SU-DHL-6 (cell line): ENCODE results near the gene ARFGEF3.

Experiments used
- H2AFZ ChIP-seq: fragments of 200-600 bp; sonication (generic); 2 replicates; pipeline ENCODE4 v1.6.1; 2014; ENCODE audit warnings: low read depth, mild to moderate bottlenecking, moderate library complexity, mixed read lengths, antibody characterized with exemption, low read length; ENCODE audit not compliant: severe bottlenecking
- H3F3A ChIP-seq: fragments of 200-600 bp; shearing (Covaris generic); 2 replicates; pipeline ENCODE4 v1.6.0; 2016; ENCODE audit warnings: antibody characterized with exemption, mild to moderate bottlenecking; ENCODE audit not compliant: insufficient read depth
- H3K27ac ChIP-seq: fragments of 200-600 bp; sonication (generic); 2 replicates; pipeline ENCODE4 v1.5.1; 2016; ENCODE audit warnings: low read depth, mild to moderate bottlenecking, low read length, moderate library complexity, mixed read lengths
- H3K27me3 ChIP-seq: fragments of 200-600 bp; sonication (generic), shearing (Covaris generic); 2 replicates; pipeline ENCODE4 v1.6.0; 2014; ENCODE audit warnings: mild to moderate bottlenecking, low read length
- H3K36me3 ChIP-seq: fragments of 200-600 bp; sonication (generic); 2 replicates; pipeline ENCODE4 v1.6.1; 2014; ENCODE audit warnings: mild to moderate bottlenecking, low read length, mixed read lengths
- H3K4me2 ChIP-seq: fragments of 300-600, 200-600 bp; shearing (Covaris generic), sonication (generic); 2 replicates; pipeline ENCODE4 v1.6.0; 2014; ENCODE audit warnings: low read length, low read depth, mild to moderate bottlenecking; ENCODE audit not compliant: poor library complexity, severe bottlenecking
- H3K4me3 ChIP-seq: fragments of 200-600 bp; sonication (generic); 2 replicates; pipeline ENCODE4 v1.5.1; 2014; ENCODE audit warnings: antibody characterized with exemption, low read length, mild to moderate bottlenecking, mixed read lengths; ENCODE audit not compliant: insufficient read depth, poor library complexity, severe bottlenecking
- H3K79me2 ChIP-seq: fragments of 200-600 bp; sonication (generic); 2 replicates; pipeline ENCODE4 v1.6.1; 2014; ENCODE audit warnings: mild to moderate bottlenecking, low read length, moderate library complexity; ENCODE audit not compliant: insufficient read depth
- H3K9ac ChIP-seq: fragments of 200-600 bp; sonication (generic); 2 replicates; pipeline ENCODE4 v1.7.0; 2014; ENCODE audit warnings: mild to moderate bottlenecking, low read length
- H3K9me2 ChIP-seq: fragments of 200-600 bp; sonication (generic); replicated peaks from 2 replicates; pipeline ENCODE4 v1.6.1; 2014; ENCODE audit warnings: low read length; ENCODE audit not compliant: insufficient read depth
- H3K9me3 ChIP-seq: fragments of 200-600 bp; sonication (generic); 2 replicates; pipeline ENCODE4 v1.6.1; 2014; ENCODE audit warnings: low read length, mixed read lengths; ENCODE audit not compliant: insufficient read depth
- H4K20me1 ChIP-seq: fragments of 200-600 bp; sonication (generic); 2 replicates; pipeline ENCODE4 v1.6.1; 2014; ENCODE audit warnings: low read depth, mild to moderate bottlenecking, antibody characterized with exemption, low read length, moderate library complexity, mixed read lengths
- EZH2phosphoT487 ChIP-seq: fragments of 200-600 bp; sonication (generic), shearing (Covaris generic); conservative IDR thresholded peaks from 2 replicates; pipeline ENCODE4 v1.6.1; 2018; ENCODE audit warnings: mild to moderate bottlenecking, antibody characterized with exemption, low read length, moderate library complexity, mixed read lengths
- TF ChIP-seq, protein P1 (sequence below): fragments of 200-600 bp; sonication (generic); IDR thresholded peaks from one replicate; pipeline ENCODE4 v1.5.1; 2017; ENCODE audit warnings: antibody characterized with exemption, mild to moderate bottlenecking, low read length, moderate library complexity; ENCODE audit not compliant: insufficient read depth, poor library complexity, severe bottlenecking

ARFGEF3 gene

DNA sequence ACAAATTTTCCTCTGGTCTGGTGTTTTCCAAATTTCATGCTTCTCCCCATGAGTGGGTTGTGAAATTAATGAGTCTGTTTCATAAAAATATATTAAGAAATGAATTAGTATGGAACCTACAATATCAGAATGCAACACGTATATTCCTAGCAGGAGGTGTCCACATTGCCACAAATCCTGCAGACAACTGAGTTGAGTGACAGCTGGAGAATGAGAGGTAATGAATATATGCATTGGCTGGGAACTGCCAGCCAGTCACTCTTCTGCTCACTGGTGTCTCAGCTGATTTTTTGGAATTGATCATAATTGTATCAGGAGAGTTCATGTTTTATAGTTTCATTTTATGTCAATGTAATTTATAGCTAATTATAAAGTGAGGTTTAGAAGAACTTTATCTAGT, 6.3 kb upstream of the ARFGEF3 start:
- no peaks in the 10 kb centered on the region for H3K79me2 ChIP-seq
- TF ChIP-seq, protein P1, sequence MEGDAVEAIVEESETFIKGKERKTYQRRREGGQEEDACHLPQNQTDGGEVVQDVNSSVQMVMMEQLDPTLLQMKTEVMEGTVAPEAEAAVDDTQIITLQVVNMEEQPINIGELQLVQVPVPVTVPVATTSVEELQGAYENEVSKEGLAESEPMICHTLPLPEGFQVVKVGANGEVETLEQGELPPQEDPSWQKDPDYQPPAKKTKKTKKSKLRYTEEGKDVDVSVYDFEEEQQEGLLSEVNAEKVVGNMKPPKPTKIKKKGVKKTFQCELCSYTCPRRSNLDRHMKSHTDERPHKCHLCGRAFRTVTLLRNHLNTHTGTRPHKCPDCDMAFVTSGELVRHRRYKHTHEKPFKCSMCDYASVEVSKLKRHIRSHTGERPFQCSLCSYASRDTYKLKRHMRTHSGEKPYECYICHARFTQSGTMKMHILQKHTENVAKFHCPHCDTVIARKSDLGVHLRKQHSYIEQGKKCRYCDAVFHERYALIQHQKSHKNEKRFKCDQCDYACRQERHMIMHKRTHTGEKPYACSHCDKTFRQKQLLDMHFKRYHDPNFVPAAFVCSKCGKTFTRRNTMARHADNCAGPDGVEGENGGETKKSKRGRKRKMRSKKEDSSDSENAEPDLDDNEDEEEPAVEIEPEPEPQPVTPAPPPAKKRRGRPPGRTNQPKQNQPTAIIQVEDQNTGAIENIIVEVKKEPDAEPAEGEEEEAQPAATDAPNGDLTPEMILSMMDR = no peak
- TF ChIP-seq EZH2phosphoT487 = no peak
- H3K4me2 ChIP-seq = no peak overlapping the region
- no peak overlapping the region for H2AFZ ChIP-seq
- H3K9me3 ChIP-seq = no peaks in the 10 kb centered on the region
- no peaks in the 10 kb centered on the region for H3F3A ChIP-seq
- H3K9ac ChIP-seq = no peak overlapping the region
- H3K9me2 ChIP-seq = no peaks in the 10 kb centered on the region
- H3K36me3 ChIP-seq = no peaks in the 10 kb centered on the region
- no peaks in the 10 kb centered on the region for H4K20me1 ChIP-seq
- H3K27me3 ChIP-seq = no peaks in the 10 kb centered on the region
- H3K4me3 ChIP-seq = no peak overlapping the region
- no peak overlapping the region for H3K27ac ChIP-seq

DNA sequence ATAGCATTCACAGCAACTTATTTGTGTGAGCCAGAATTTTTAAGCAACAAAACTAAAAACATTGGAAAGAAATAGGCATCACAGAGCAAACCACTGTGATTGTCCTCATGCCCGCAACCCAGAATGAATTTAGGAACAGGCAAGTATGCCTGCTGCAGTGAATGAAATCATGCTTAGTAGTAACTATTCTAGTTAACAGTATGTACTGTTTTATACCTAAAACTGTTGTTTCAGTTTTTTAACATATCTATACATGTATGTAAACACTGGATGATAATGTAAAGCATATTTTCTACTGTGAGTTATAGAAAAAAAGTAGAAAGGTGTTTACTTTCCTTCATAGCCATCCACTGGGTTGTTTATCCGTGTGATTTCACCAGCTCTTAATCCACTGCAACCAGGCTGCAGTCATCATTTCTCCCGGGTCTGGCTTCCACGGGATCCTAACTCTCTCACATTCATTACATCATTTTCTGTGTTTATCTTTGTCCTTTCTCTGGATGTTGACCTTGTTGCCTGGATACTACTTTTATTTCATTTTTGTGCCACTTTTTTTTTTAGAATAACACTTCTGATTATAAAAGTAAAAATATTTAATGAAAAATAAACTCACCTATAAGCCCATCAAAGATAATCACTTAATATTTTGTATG, 3.6 kb upstream of the ARFGEF3 start:
- no peak for TF ChIP-seq EZH2phosphoT487
- TF ChIP-seq, protein P1 = no peak
- H3K27me3 ChIP-seq = no peaks in the 10 kb centered on the region
- no peak overlapping the region for H3K4me2 ChIP-seq
- H2AFZ ChIP-seq = no peak overlapping the region
- no peaks in the 10 kb centered on the region for H3K9me3 ChIP-seq
- no peaks in the 10 kb centered on the region for H4K20me1 ChIP-seq
- H3K9me2 ChIP-seq = no peaks in the 10 kb centered on the region
- H3F3A ChIP-seq = no peaks in the 10 kb centered on the region
- no peaks in the 10 kb centered on the region for H3K79me2 ChIP-seq
- H3K36me3 ChIP-seq = no peaks in the 10 kb centered on the region
- H3K4me3 ChIP-seq = no peak overlapping the region
- no peak overlapping the region for H3K27ac ChIP-seq
- H3K9ac ChIP-seq = no peak overlapping the region

DNA sequence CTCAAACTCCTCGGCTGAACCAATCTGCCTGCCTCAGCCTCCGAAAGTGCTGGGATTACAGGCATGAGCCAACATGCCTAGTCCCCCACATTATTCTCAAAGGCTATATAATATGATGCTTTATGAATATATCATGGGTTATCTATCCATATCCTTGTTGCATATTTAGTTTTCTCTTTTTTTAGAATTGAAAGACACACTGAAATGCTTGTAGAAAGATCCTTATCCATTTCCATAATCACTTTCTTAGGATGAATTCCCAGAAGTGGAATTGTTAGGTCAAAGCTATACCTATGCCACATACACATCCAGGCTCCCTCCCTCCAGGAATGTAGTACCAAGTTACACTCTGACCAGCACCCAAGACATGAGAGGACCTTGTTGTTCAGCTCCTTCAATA, 2.5 kb upstream of the ARFGEF3 start:
- no peaks in the 10 kb centered on the region for H4K20me1 ChIP-seq
- no peaks in the 10 kb centered on the region for H3K27me3 ChIP-seq
- no peak overlapping the region for H3K4me3 ChIP-seq
- H3F3A ChIP-seq = no peaks in the 10 kb centered on the region
- no peak for TF ChIP-seq EZH2phosphoT487
- TF ChIP-seq, protein P1 = no peak
- no peak overlapping the region for H3K4me2 ChIP-seq
- H3K27ac ChIP-seq = no peak overlapping the region
- no peaks in the 10 kb centered on the region for H3K9me3 ChIP-seq
- H3K9me2 ChIP-seq = no peaks in the 10 kb centered on the region
- no peaks in the 10 kb centered on the region for H3K36me3 ChIP-seq
- H3K9ac ChIP-seq = no peak overlapping the region
- H2AFZ ChIP-seq = no peak overlapping the region
- no peaks in the 10 kb centered on the region for H3K79me2 ChIP-seq
